HG02840 (cell line): ENCODE measurements around the gene GJB2.

Experiments
- ATAC-seq: cut with Tn5 transposase; IDR thresholded peaks from one replicate; pipeline ENCODE4 v1.9.1; 2021; ENCODE audit warnings: mild to moderate bottlenecking, moderate library complexity, moderate number of reproducible peaks; ENCODE audit not compliant: unreplicated experiment, low FRiP score

The GJB2 gene

DNA sequence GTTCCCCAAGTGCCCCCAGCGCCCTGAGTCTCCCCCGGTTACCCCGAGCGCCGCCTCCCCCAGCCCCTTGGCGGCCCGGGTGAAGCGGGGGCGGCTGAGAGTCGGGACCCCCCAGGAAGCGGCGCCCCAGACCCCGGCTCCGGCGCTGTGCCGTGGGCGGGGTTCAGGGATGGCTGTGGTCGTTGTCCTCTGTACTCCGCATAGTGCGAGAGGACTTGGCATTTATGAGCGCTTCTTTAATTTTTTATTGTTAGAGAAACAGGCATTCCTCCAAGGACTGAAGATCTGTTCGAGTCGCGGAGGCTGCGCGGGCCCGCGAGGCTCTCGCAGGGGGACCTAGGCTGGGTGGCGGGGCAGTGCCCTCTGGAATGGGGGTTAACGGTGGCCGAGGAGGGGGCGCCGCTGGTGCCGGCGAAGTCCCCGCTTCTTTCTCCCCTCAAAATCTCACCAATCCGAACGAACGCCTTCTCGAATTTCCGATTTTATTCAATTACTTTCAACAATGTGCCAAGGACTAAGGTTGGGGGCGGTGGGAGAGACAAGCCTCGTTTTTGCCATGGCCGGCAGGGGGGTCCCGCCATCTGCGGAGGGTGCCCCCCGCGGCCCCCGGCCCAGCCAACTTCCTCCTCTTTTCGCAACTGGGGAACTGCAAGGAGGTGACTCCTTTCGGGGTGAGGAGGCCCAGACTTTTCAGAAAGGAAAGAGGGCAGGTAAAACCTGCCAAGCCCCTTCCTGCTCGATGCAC is 596 bp upstream of the GJB2 start:
- no peak for ATAC-seq

DNA sequence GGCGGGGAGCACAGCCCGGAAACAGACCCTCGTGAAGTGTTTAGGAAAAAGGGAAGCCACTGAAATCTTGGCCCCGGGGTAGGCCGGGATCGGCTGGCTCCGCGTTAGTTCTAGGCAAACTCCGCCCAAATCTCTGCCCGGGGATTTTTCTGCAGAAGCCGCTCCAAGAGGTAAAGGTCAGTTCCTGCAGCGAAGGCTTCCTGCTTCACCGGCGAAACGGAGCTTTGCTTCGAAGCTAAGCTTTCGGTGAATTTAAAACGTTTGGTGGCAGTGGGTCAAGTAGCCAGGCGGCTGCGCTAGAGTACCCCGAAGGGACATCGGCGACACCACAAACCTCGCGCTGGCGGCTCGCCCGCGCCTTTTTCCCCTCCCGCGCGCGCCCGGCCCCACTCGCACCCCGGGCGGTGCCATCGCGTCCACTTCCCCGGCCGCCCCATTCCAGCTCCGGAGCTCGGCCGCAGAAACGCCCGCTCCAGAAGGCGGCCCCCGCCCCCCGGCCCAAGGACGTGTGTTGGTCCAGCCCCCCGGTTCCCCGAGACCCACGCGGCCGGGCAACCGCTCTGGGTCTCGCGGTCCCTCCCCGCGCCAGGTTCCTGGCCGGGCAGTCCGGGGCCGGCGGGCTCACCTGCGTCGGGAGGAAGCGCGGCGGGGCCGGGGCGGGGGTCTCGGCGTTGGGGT is 441 bp downstream of the GJB2 start:
- no peak for ATAC-seq

DNA sequence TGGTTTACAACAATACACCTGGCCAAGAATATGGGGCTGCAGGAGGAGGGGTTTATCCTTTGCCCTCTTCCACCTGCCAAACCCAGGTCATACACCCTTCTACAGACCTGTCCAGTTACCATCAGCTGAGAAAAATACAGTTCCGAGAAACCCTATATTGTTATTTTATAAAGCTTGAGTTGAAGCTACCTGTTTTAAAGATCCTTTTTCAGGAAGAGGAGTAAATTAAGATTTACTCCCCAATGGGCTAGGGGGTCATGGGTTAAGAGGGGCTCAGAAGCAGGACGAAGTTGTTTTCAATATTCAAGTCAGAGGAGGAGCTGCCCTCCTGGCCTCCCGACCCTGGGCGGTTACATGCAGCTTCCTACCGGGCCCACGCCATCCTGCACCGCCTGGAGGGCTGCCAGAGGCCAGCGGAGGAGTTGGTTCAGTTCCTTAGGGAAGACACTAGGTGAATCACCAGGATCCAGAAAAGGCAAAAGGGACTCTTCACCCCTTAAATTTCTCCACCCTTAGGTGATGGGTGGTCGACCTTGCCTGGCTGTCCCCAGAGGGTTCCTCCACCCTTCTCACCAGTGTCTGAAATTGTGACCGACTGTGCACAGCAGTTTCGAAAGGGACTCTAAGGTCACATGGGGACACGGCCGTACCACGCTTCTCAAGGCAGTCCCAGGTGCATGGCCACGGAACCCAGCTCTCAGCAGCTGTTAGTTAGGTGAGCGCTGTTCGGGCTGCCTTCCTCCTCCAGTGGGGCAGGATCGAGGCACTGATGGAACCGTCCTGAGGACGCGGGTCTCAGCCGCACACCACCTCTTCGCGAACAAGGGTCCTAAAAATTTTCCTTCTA is 1.2 kb downstream of the GJB2 start:
- no peak for ATAC-seq

- no peak for ATAC-seq
Measured at GRCh38 chr13:20190481-20191310, 2.0 kb downstream of the GJB2 start.

GRCh38 chr13:20190076-20190475 is 2.7 kb downstream of the GJB2 start:
- no peak for ATAC-seq

- ATAC-seq = no peak
Measured at GRCh38 chr13:20188667-20189553, 3.8 kb downstream of the GJB2 start.

DNA sequence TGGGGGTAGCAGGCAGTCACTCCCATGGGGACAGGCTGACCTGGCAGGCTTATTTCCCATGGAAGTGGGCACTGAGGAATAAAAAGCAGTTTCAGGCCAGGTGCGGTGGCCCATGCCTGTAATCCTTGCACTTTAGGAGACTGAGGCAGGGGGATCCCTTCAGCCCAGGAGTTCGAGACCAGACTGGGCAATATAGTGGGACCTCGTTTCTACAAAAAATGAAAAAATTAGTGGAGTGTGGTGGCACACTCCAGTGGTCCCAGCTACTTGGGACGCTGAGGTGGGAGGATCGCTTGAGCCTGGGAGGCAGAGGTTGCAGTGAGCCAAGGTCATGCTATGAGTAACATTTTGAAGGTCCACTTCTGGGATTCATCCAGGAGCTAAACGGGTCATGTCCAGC is 6.0 kb downstream of the GJB2 start:
- no peak for ATAC-seq

- ATAC-seq = no peak
Measured at GRCh38 chr13:20185366-20186056, 7.2 kb downstream of the GJB2 start.

DNA sequence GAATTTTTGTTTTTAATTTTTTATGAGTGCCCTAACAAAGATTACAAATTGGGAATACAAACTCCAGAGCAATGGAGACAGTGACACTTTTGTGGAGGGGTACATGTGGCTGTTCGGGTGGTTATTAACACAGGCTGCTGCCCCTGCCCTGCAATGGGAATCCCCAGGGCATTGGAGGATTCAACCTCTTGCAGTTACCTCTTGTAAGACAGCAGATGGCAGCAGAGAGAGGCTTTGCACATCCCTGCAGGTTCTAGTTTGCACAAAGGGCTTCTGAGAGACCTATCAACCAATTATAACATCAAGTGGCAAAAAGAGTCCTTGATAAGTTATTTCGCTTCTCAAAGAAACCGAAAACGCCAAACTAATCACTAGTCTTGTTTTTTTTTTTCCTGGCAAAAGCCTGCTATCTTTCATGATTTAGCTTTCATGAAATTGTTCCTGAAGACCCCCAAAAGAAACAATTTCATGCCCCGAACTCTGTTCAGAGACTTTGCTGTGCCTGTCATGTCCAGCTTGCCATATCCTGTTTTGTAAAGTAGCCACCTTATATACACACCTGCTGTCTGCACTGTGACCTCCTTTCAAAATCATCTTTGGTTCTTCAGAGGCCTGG is 10.4 kb downstream of the GJB2 start:
- no peak for ATAC-seq

- no peak for ATAC-seq
Measured at GRCh38 chr13:20181188-20181587, 11.6 kb downstream of the GJB2 start.

GRCh38 chr13:20178156-20178555 is 14.6 kb downstream of the GJB2 start:
- ATAC-seq = no peak

DNA sequence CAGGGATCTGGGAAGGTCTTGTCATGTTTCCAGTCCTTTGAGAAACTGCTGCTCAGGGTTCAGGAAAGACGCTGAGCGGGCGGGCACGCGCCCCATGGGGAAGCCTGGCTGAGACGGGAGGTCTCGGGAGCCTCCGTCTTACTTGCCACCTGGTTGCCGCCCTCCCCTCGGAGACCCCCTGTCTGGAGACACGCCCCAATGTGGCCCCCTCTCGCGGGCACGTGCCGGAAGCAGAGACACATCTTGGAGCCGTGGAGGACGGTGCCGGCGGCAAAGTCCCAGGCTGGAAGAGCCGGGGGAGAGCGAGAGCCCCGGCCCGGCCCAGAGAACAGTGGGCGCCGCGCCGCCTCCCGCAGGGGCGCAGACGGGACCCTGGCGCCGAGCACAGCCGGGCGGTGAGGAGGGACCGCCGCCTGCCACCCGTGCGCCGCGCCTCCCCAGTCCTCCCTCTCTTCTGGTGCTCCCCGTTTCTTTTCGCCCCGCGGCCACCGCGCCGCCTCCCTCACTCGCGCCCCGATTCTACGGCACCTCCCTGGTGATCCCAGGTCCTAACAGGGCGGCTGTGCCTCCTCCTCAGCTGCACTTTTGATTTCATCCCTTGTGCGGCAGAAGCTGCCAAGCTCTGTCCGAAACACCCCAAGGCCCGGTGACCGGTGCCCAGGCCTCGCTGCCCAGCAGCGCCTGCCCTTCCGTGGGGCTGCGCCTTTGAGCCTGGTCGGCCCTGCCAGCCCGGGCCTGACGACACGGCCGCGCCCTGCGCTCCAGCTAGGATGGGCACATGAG is 15.5 kb downstream of the GJB2 start:
- no peak for ATAC-seq

GRCh38 chr13:20175907-20176652 is 16.7 kb downstream of the GJB2 start:
- no peak for ATAC-seq

GRCh38 chr13:20175406-20175794 is 17.3 kb downstream of the GJB2 start:
- ATAC-seq = no peak

DNA sequence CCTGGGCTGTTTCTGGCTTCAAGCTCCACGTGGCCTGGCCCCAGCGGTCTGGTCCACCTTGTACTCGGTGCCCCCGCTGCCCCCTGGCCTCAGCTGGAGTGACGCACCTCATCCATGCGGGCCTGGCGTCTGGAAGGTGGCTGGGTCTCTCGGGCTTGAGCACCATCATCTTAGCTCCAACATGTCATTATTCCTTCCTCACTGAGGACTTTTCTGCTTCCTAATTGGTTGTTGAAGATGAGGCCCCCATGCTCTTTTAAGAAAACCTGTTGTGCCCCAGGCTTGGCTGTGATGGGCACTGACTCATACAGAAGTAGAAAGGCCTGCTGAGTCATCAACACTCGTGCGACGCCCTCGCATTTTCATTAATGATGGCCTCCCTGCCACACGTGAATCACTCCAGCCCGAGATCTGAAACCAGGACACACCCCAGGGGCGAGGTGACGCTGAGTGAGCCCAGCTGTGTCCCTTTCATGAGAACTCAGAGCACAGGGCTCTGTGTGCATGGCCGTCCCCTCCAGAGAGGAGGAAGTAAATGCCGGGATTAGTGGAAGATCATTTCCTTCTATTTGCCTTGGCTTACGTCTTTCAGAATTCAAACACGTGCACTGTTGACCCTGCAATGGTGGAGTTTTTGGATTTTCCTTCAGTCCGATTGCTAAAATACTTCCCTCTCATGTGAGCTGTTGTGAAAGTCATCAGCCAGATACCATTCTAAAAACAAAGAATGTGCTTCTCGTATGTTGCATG is 17.9 kb downstream of the GJB2 start:
- peak; percentile 88 for ATAC-seq

DNA sequence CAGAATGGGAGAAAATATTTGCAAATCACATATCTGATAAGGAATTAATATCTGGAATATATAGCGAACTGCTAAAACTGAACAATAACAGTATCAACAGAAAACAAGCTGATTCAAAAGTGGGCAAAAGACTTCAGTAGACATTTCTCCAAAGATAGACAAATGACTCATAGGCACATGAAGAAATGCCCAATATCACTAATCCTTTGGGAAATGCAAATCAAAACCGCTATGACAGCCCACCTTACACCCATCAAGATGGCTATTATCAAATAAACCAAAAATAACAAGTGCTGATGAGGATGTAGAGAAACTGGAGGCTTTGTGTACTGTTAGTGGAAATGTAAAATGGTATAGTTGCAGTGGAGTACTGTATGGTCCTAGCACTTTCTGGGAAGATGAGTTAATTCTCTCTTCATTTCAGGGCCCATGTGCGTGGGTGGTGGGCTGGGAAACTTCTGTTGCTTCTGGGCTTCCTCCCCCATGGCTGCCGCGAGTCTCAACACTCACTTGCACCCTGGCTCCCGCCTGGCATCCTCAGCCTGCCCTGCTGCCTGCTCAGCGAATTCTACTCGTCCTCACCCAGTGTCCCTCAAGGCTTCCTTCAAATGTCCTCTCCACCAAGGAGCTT is 19.5 kb downstream of the GJB2 start:
- no peak for ATAC-seq
